Activated CD8-positive, alpha-beta T cell treated with anti-CD3 and anti-CD28 coated beads for 36 hours (primary cell): ENCODE measurements around the gene TMEM19. TPM values are rescaled to one million over a fixed set of nuclear protein-coding genes. Genes with fewer than 3 reads are reported as not detected.
A peak's percentile ranks its signal among the peaks of the same experiment; 100 is the strongest.

Experiments used
- ATAC-seq: fragments of 200-7000 bp; cut with Tn5 transposase; one replicate; pipeline ENCODE4 v1.10.0; 2021; ENCODE audit warnings: mild to moderate bottlenecking, moderate library complexity
- CTCF ChIA-PET: fragments of 350-600 bp; sonication (Branson Sonifier 250); formaldehyde crosslinking; loops from one replicate; lab custom pipeline; 2021; ENCODE audit warnings: antibody characterized with exemption; lab: Charles Lee
- POLR2A ChIA-PET: fragments of 350-600 bp; sonication (Branson Sonifier 250); formaldehyde crosslinking; loops from one replicate; lab custom pipeline; 2021; ENCODE audit warnings: antibody characterized with exemption; lab: Charles Lee
- DNase-seq: peaks from one replicate; pipeline ENCODE4 v3.0.0-alpha.2; 2020
- H3K27ac Mint-ChIP-seq: one replicate; pipeline ENCODE4 v1.8.0; 2021; ENCODE audit warnings: mild to moderate bottlenecking, mixed read lengths
- H3K27me3 Mint-ChIP-seq: one replicate; pipeline ENCODE4 v1.8.0; 2021; ENCODE audit warnings: mixed read lengths
- H3K36me3 Mint-ChIP-seq: one replicate; pipeline ENCODE4 v1.8.0; 2021; ENCODE audit warnings: low read depth, mixed read lengths
- H3K4me1 Mint-ChIP-seq: one replicate; pipeline ENCODE4 v1.8.0; 2021; ENCODE audit warnings: low read depth, mixed read lengths
- H3K4me3 Mint-ChIP-seq: one replicate; pipeline ENCODE4 v1.8.0; 2021; ENCODE audit warnings: mild to moderate bottlenecking, moderate library complexity, mixed read lengths
- H3K9me3 Mint-ChIP-seq: one replicate; pipeline ENCODE4 v1.8.0; 2021; ENCODE audit warnings: mixed read lengths
- CTCF ChIP-seq: fragments of 200-600 bp; IDR thresholded peaks from one replicate; pipeline ENCODE4 v1.8.0; 2022; ENCODE audit warnings: antibody characterized with exemption, mild to moderate bottlenecking
- intact Hi-C: fragments of 100-400 bp; cut with micrococcal nuclease; formaldehyde crosslinking; loops from one replicate; pipeline ENCODE4 v1.10.0; 2022
- total RNA-seq, 2 experiments: library from RNA; stranded (reverse); gene quantifications; one replicate each; pipeline ENCODE4 v1.2.3, GENCODE V29; 2021

Gene TMEM19
- total RNA-seq, 2 experiments from 2014 or later = 14.2 to 16.5 TPM

- ChIA-PET POLR2A (interaction anchor here (0.6 kb wide), 1 partner anchor 76 kb away, joined by 3 read pairs; no protein-coding TSS in a partner anchor), CTCF (interaction anchor here (0.9 to 1.2 kb wide), 2 partner anchors 35 to 57 kb away, joined by 3 read pairs; no protein-coding TSS in a partner anchor)
- Mint-ChIP-seq H3K4me3 (no peak overlapping the region), H3K27me3 (no peaks in the 10 kb centered on the region), H3K27ac (no peak overlapping the region), H3K4me1 (no peaks in the 10 kb centered on the region), H3K9me3 (no peaks in the 10 kb centered on the region), H3K36me3 (no peaks in the 10 kb centered on the region)
- DNase-seq (no peak), ATAC-seq (no peak)
- no peak for TF ChIP-seq CTCF
- intact Hi-C loops = no loop called here
These were observed 57.1 kb downstream of the TMEM19 start for GRCh38 chr12:71742998-71743397.

GRCh38 chr12:71744522-71745300 is 58.8 kb downstream of the TMEM19 start:
- Mint-ChIP-seq H3K27ac (no peak overlapping the region), H3K36me3 (no peaks in the 10 kb centered on the region), H3K4me1 (no peaks in the 10 kb centered on the region), H3K4me3 (no peak overlapping the region), H3K27me3 (peaks cover 4% of the 10 kb centered on the region), H3K9me3 (no peaks in the 10 kb centered on the region)
- CTCF ChIA-PET = interaction anchor here (0.6 to 8.6 kb wide), 5 partner anchors 85 to 329 kb away, joined by 3 to 93 read pairs (median 4); no protein-coding TSS in a partner anchor
- no peak for DNase-seq
- TF ChIP-seq CTCF = no peak
- no peak for ATAC-seq
- intact Hi-C loops = loop anchor here (5.0 kb wide), 1 partner anchor 107 kb away; no protein-coding TSS in a partner anchor
- POLR2A ChIA-PET = interaction anchor here (0.5 to 1.0 kb wide), 3 partner anchors 9 to 119 kb away, joined by 3 read pairs; no protein-coding TSS in a partner anchor

- ChIA-PET POLR2A (interaction anchor here (0.9 to 1.3 kb wide), 3 partner anchors 9 to 332 kb away, joined by 3 to 4 read pairs (median 3); partner anchors contain the start of gene ZFC3H1), CTCF (interaction anchor here (0.6 to 8.6 kb wide), 48 partner anchors 9 to 1847 kb away, joined by 3 to 93 read pairs (median 5); partner anchors contain the start of genes THAP2, TMEM19 and ZFC3H1)
- intact Hi-C loops = loop anchor here (1.0 to 5.0 kb wide), 2 partner anchors 110 to 332 kb away; no protein-coding TSS in a partner anchor
- Mint-ChIP-seq H3K4me3 (no peak overlapping the region), H3K27ac (no peak overlapping the region), H3K9me3 (no peaks in the 10 kb centered on the region), H3K36me3 (no peaks in the 10 kb centered on the region), H3K27me3 (peaks cover 9% of the 10 kb centered on the region), H3K4me1 (no peaks in the 10 kb centered on the region)
- ATAC-seq = peak; percentile 91
- TF ChIP-seq CTCF = peak; percentile 83
- DNase-seq = peak; percentile 39
These were observed 61.2 kb downstream of the TMEM19 start for GRCh38 chr12:71746974-71747611.

GRCh38 chr12:71748081-71748850 is 62.4 kb downstream of the TMEM19 start:
- no peak for TF ChIP-seq CTCF
- ATAC-seq (no peak), DNase-seq (no peak)
- Mint-ChIP-seq H3K36me3 (no peaks in the 10 kb centered on the region), H3K9me3 (no peaks in the 10 kb centered on the region), H3K27ac (no peak overlapping the region), H3K27me3 (peaks cover 9% of the 10 kb centered on the region), H3K4me1 (no peaks in the 10 kb centered on the region), H3K4me3 (no peak overlapping the region)
- CTCF ChIA-PET = interaction anchor here (1.0 to 8.6 kb wide), 24 partner anchors 8 to 1848 kb away, joined by 3 to 93 read pairs (median 7); partner anchors contain the start of genes THAP2, TMEM19 and ZFC3H1
- POLR2A ChIA-PET = interaction anchor here (0.9 to 1.0 kb wide), 2 partner anchors 10 to 333 kb away, joined by 3 read pairs; no protein-coding TSS in a partner anchor
- intact Hi-C loops = loop anchor here (5.0 kb wide), 1 partner anchor 111 kb away; no protein-coding TSS in a partner anchor
